GM23248 (cell line): ENCODE measurements around the gene USP24.

Source experiments
- EZH2 ChIP-seq: fragments of 200-600 bp; sonication (generic); IDR thresholded peaks from 2 replicates; pipeline ENCODE4 v1.6.1; 2018; ENCODE audit warnings: antibody characterized with exemption, mild to moderate bottlenecking; ENCODE audit not compliant: insufficient read depth, poor library complexity, severe bottlenecking
- EZH2phosphoT487 ChIP-seq: fragments of 200-600 bp; sonication (generic); IDR thresholded peaks from 2 replicates; pipeline ENCODE4 v1.6.1; 2018; ENCODE audit warnings: antibody characterized with exemption, moderate library complexity, mild to moderate bottlenecking, low read depth; ENCODE audit not compliant: insufficient read depth

- TF ChIP-seq EZH2, result no peak
- TF ChIP-seq EZH2phosphoT487, result no peak
Observed at GRCh38 chr1:55168353-55168752, 46.8 kb downstream of the USP24 start.
